Ovary (tissue), 9 donors: ENCODE measurements around the gene SNRPA1. TPM values are rescaled to one million over a fixed set of nuclear protein-coding genes. Genes with fewer than 3 reads are reported as not detected.

Source experiments
- DNase-seq, 5 donors: peaks; one replicate each; pipeline ENCODE4 v3.0.0-alpha.2; 2019 to 2020
- H3K27ac ChIP-seq, 2 donors: fragments of 200-600 bp; one replicate each; pipeline versions ENCODE4 v1.5.1 to v1.8.0; 2019 to 2022
- H3K27me3 ChIP-seq: fragments of 200-600 bp; one replicate; pipeline ENCODE4 v1.8.0; 2022
- H3K36me3 ChIP-seq: fragments of 200-600 bp; sonication (generic); one replicate; pipeline ENCODE4 v1.5.1; 2019
- H3K4me1 ChIP-seq: one replicate; pipeline ENCODE4 v1.8.1; 2013; ENCODE audit warnings: mild to moderate bottlenecking, moderate library complexity; ENCODE audit not compliant: insufficient read depth
- H3K4me3 ChIP-seq: fragments of 200-600 bp; sonication (generic); one replicate; pipeline ENCODE4 v1.5.1; 2017
- H3K9me3 ChIP-seq, 2 donors: fragments of 200-600 bp in 1 of 2; sonication (generic) in 1 of 2; one replicate each; pipeline versions ENCODE4 v1.5.1 to v1.8.1; 2013 to 2019; ENCODE audit warnings: mild to moderate bottlenecking in 1 of 2, moderate library complexity in 1 of 2
- EP300 ChIP-seq: sonication (generic); formaldehyde crosslinking; IDR thresholded peaks from one replicate; pipeline ENCODE4 v1.6.1; 2017; ENCODE audit warnings: antibody characterized with exemption
- POLR2A ChIP-seq: fragments of 450-650 bp; IDR thresholded peaks from one replicate; pipeline ENCODE4 v1.6.1; 2017; ENCODE audit warnings: antibody characterized with exemption, mild to moderate bottlenecking, moderate library complexity
- WGBS, 3 donors: extraction: QIAGEN DNeasy Blood & Tissue Kit in 1 of 3; methylation state at CpG; one replicate each; pipeline versions ENCODE4 v1.1.5 to v1.1.7; 2013 to 2017; 5-methylcytosine and 5-hydroxymethylcytosine counted together
- intact Hi-C, 4 donors: fragments of 100-400 bp; cut with DNase I; formaldehyde crosslinking; loops; one replicate each; pipeline versions ENCODE4 v1.11.0 to v1.15.1; 2022 to 2023
- polyA plus RNA-seq, 2 donors: library from polyadenylated mRNA; stranded (reverse); fragments of 200-250 nt in 1 of 2; fragments of 350-450 nt in 1 of 2; fragmentation: Illumina TruSeq in 1 of 2; extraction: RNeasy Lipid Tissue Mini Kit (QIAGEN cat#74804) in 1 of 2; gene quantifications; one replicate each; pipeline ENCODE4 v1.2.3, GENCODE V29; 2013 to 2014
- total RNA-seq, 7 donors: library from RNA; depleted of rRNA in 2 of 7; stranded (reverse); fragments of >200 nt in 2 of 7; fragmentation: NEBNext Ultra II Directional in 3 of 7; extraction: Animal tissue kit (Norgen Biotek cat#: 25700) in 3 of 7; gene quantifications; one replicate each; pipeline versions ENCODE4 v1.1.0 to v1.2.4, GENCODE V29; 2016 to 2023
- TF ChIP-seq, protein P1 (sequence below), 3 donors: fragments of 450-650 bp in 2 of 3; fragments of 200-600 bp in 1 of 3; IDR thresholded peaks; one replicate each; pipeline versions ENCODE4 v1.5.1 to v1.8.0; 2016 to 2022; ENCODE audit warnings: antibody characterized with exemption in 3 of 3, mild to moderate bottlenecking in 1 of 3
- donor health status: DM: no; HTN: no; CAD: no; lungs with moderate emphysema.
- donor health status: DM: no; HTN: no; CAD: no.
- donor health status: Bipolar disorder and iron deficiency.
- donor health status: DM: yes; HTN: yes; CAD: no.
- donor health status: DM: no; HTN: no; CAD: no.
- donor health status: DM: yes; HTN: yes; CAD: no.

SNRPA1 gene
- total and polyA plus RNA-seq, 9 donors = 18.6 to 55.1 (median 39.8) TPM

GRCh38 chr15:101255051-101255395 lies 40.0 kb downstream of the SNRPA1 start:
- 39 to 57% (median 54%) methylated on average over 5 of the region's 5 CpGs for WGBS, 3 donors
- intact Hi-C loops = loop anchor here (2.0 to 10.0 kb wide), 6 partner anchors 130 to 338 kb away; partner anchors contain the start of gene LRRK1 (in 2 of the 4)
- H3K27ac ChIP-seq = no peak overlapping the region
- H3K27me3 ChIP-seq = no peaks in the 10 kb centered on the region
- TF ChIP-seq EP300 (no peak), POLR2A (no peak)
- TF ChIP-seq, protein P1, sequence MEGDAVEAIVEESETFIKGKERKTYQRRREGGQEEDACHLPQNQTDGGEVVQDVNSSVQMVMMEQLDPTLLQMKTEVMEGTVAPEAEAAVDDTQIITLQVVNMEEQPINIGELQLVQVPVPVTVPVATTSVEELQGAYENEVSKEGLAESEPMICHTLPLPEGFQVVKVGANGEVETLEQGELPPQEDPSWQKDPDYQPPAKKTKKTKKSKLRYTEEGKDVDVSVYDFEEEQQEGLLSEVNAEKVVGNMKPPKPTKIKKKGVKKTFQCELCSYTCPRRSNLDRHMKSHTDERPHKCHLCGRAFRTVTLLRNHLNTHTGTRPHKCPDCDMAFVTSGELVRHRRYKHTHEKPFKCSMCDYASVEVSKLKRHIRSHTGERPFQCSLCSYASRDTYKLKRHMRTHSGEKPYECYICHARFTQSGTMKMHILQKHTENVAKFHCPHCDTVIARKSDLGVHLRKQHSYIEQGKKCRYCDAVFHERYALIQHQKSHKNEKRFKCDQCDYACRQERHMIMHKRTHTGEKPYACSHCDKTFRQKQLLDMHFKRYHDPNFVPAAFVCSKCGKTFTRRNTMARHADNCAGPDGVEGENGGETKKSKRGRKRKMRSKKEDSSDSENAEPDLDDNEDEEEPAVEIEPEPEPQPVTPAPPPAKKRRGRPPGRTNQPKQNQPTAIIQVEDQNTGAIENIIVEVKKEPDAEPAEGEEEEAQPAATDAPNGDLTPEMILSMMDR (IDR thresholded peaks at IDR 0.05) = no peak
- H3K36me3 ChIP-seq = no peaks in the 10 kb centered on the region
- no peak overlapping the region for H3K4me3 ChIP-seq
- no peaks in the 10 kb centered on the region for H3K9me3 ChIP-seq
- DNase-seq = no peak
- H3K4me1 ChIP-seq = peaks cover 5% of the 10 kb centered on the region

- Histone ChIP-seq H3K4me3 (no peak overlapping the region), H3K27ac (no peak overlapping the region), H3K9me3 (no peaks in the 10 kb centered on the region), H3K27me3 (no peaks in the 10 kb centered on the region), H3K36me3 (no peaks in the 10 kb centered on the region), H3K4me1 (peaks cover 9% of the 10 kb centered on the region)
- no peak for DNase-seq
- no peak for TF ChIP-seq EP300
- no peak for TF ChIP-seq POLR2A
- TF ChIP-seq, protein P1 (IDR thresholded peaks at IDR 0.05) = no peak
- intact Hi-C loops = loop anchor here (2.0 to 10.0 kb wide), 8 partner anchors 130 to 337 kb away; partner anchors contain the start of gene LRRK1 (in 2 of the 4)
- WGBS, 3 donors = 89 to 92% (median 89%) methylated on average over 11 of the region's 11 CpGs
Measured at GRCh38 chr15:101254157-101255050, 40.6 kb downstream of the SNRPA1 start.

DNA sequence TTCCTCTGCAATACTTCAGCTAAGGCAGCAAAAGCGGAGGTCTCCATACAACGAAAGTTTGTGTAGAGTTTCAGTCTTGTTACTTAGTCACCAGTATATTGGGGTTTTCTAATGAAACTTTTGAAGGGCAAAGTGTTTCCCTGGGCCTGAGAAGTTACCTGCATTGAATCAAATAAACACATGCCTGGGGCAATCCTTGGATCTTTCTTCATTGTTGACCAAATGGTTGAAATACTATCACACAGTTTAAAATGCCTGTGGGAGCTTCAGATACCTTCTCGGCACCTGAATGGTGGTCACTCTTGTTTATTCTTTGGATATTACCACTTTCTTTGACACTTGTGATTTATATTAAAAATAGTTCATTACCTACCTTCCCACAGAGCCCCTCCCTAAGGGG lies 42.2 kb downstream of the SNRPA1 start:
- TF ChIP-seq EP300 (no peak), POLR2A (no peak)
- TF ChIP-seq, protein P1 (IDR thresholded peaks at IDR 0.05) = no peak

DNA sequence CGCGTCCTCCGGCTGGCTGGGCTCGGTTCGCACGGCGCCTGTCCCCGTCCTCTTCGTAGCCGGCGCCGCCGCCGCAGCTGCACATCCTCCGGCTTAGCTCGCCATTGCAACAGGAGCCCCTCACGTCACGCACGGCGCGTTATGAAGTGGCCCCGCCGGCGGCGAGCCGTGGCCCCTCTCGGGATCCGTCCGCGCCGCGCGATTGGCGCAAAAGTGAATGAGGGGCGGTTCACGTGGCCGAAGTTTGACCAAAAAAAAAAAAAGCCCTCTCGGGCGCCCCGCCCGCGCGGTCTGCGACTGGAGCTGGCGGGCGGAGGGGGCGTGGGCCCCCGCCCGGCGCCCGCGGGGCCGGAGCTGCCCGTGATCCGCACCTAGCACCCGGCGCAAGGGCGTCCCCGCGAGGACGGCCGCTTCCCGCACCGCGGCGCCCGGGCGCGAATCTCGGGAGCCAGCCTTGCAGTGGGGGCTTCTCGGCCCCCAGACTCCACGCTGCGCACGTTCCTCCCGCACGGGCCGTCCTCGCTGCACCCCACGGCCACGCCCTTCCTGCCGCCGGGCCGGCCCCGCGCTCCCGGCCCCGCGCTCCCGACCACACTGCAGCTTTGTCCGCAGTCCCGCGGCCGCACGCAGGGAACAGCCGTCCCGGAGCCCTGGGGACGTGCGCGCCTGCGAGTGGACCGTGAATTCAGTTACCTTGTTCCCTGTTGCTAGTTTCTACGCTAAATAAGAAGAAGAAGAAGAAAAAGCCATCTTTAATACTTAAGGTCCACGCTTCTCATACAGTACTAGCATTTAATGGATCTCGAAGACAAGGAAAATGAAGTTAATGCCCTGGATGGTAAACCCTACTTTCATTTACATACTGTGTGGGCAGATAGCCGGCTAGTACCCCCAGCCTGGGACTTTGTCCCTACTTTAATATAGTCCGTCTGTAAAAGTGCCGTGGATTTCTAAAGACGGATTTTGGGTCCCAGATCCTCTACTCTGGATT lies 42.9 kb downstream of the SNRPA1 start, which contains the start of gene CHSY1:
Gene CHSY1, minus strand, starts transcription at position 219 of the 991 bp plus-strand sequence. CDS start 592 bp downstream, outside the sequence.
- peak within 1 kb of the TSS; percentile 79 to 88 for H3K27ac ChIP-seq
- H3K9me3 ChIP-seq = no peaks in the 10 kb centered on the region
- H3K27me3 ChIP-seq = no peaks in the 10 kb centered on the region
- peak within 1 kb of the TSS; percentile 77 for H3K4me3 ChIP-seq
- TF ChIP-seq POLR2A (peak; percentile 97), EP300 (no peak)
- TF ChIP-seq, protein P1 (IDR thresholded peaks at IDR 0.05) = peak in 2 of 3 donors; percentile 23 to 36
- peaks cover 14% of the 10 kb centered on the region for H3K4me1 ChIP-seq
- 0 to 1% (median 1%) methylated on average over 61 to 108 of the region's 108 CpGs for WGBS, 3 donors
- H3K36me3 ChIP-seq = no peaks in the 10 kb centered on the region
- DNase-seq = peak; percentile 92 to 96 (median 95)
- intact Hi-C loops = loop anchor here in 3 of 4 donors (2.0 to 10.0 kb wide), 5 partner anchors 127 to 165 kb away; no protein-coding TSS in a partner anchor

More for the DNA sequence above, 42.2 kb downstream of the SNRPA1 start:
- intact Hi-C loops = loop anchor here in 3 of 4 donors (5.0 to 10.0 kb wide), 4 partner anchors 128 to 166 kb away; no protein-coding TSS in a partner anchor
- no peak for DNase-seq
- Histone ChIP-seq H3K27me3 (no peaks in the 10 kb centered on the region), H3K36me3 (no peaks in the 10 kb centered on the region), H3K9me3 (no peaks in the 10 kb centered on the region), H3K27ac (peak overlapping the region in 1 of 2 donors; percentile 88), H3K4me1 (peaks cover 9% of the 10 kb centered on the region), H3K4me3 (peak overlapping the region; percentile 77)
- WGBS, 3 donors = 28 to 34% (median 33%) methylated on average over 3 of the region's 3 CpGs
